Urinary bladder (tissue), 4 donors: ENCODE measurements around the gene FHL5. TPM values are rescaled to one million over a fixed set of nuclear protein-coding genes. Genes with fewer than 3 reads are reported as not detected.
"Not testable (repeated sequence)": the region's sequence is repeated elsewhere in the genome, so short reads cannot be mapped to it uniquely, and the experiment has no call there.

ENCODE experiments used
- DNase-seq: peaks from one replicate; pipeline ENCODE4 v3.0.0-alpha.2; 2015; ENCODE audit errors: extremely low spot score
- H3K27ac ChIP-seq: one replicate; pipeline ENCODE4 v1.5.1; 2013; ENCODE audit warnings: low read depth, mild to moderate bottlenecking, moderate library complexity
- H3K36me3 ChIP-seq: one replicate; pipeline ENCODE4 v1.6.1; 2013; ENCODE audit warnings: mild to moderate bottlenecking, moderate library complexity; ENCODE audit not compliant: insufficient read depth
- H3K4me1 ChIP-seq: one replicate; pipeline ENCODE4 v1.6.1; 2013; ENCODE audit warnings: mild to moderate bottlenecking, moderate library complexity; ENCODE audit not compliant: insufficient read depth
- H3K4me3 ChIP-seq: one replicate; pipeline ENCODE4 v1.5.1; 2013; ENCODE audit warnings: low read depth, low read length
- WGBS: extraction: QIAGEN DNeasy Blood & Tissue Kit; methylation state at CpG from one replicate; pipeline ENCODE4 v1.1.7; 2013; 5-methylcytosine and 5-hydroxymethylcytosine counted together
- polyA plus RNA-seq: library from polyadenylated mRNA; stranded (reverse); fragments of 200-250 nt; gene quantifications from one replicate; pipeline ENCODE4 v1.2.3, GENCODE V29; 2013
- total RNA-seq: library from RNA; depleted of rRNA; stranded (reverse); fragments of >200 nt; gene quantifications from one replicate; pipeline ENCODE4 v1.2.3, GENCODE V29; 2014
- donor health status: healthy with polysubstance abuse.
- donor health status: healthy.

The FHL5 gene
- total RNA-seq (3.0 TPM), polyA plus RNA-seq (12.8 TPM)

- Histone ChIP-seq H3K4me3 (peak within 1 kb of the TSS; percentile 3), H3K36me3 (no peaks in the 10 kb centered on the region), H3K27ac (no peak within 1 kb of the TSS), H3K4me1 (no peaks in the 10 kb centered on the region)
- WGBS, result 14% methylated on average over 3 of the region's 3 CpGs
- no peak for DNase-seq
Observed at GRCh38 chr6:96562886-96563285, at the start of gene FHL5. FHL5 (plus strand) TSS chr6:96563128; CDS start chr6:96603614, 40,486 bp downstream.

DNA sequence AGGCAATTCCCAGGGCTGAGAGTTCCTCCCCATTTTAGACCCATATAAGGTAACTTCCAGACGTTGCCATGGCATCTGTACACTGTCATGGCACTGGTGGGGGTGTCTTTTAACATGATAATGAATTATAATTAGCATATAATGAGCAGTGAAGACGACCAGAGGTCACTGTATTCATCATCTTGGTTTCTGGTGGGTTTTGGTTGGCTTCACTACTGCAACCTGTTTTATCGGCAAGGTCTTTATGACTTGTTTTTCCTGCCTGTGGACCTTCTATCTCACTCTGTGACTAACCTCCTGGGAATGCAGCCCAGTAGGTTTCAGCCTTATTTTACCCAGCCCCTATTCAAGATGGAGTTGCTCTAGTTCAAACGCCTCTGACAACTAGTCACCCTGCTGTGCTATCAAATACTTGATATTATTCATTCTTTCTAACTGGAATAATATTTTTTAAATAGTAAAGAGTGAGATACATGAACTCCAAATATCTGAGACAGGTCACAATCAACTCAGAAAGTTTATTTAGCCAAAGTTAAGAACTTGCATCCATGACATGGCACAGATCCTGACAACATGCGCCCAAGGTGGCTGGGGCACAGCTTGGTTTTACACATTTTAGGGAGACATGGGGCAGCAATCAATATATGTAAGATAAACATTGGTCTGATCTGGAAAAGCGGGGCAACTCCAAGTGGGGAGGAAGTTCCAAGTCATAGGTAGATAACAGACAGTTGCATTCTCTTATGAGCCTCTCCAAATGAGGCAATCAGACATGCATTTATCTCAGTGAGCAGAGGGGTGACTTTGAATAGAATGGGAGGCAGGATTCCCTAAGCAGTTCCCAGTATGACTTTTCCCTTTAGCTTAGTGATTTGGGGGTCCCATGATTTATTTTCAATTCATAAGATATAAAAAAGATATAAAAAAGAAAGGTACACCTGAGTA is 42.5 kb upstream of the FHL5 start:
- no peaks in the 10 kb centered on the region for H3K4me1 ChIP-seq
- H3K4me3 ChIP-seq, result peak overlapping the region; percentile 70
- no peaks in the 10 kb centered on the region for H3K36me3 ChIP-seq
- 51% methylated on average over 6 of the region's 6 CpGs for WGBS
- peak; percentile 56 for DNase-seq
- H3K27ac ChIP-seq, result peak overlapping the region; percentile 56

DNA sequence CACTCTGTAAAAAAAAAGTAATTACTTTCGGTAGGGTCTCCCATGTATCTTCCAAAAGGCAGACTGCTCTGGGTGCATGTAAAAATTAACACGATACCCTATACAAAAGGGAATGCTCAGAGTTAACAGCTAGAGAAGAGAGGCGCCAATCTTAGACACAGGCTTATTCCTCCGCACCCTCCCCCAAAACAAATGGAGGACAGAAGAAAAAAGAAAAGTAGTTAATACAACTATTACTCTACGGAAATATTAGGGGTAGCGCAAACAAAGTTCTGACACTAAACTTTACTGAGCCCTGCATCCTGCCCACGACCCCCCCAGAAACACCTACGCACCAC is 41.7 kb upstream of the FHL5 start:
- peak overlapping the region; percentile 70 for H3K4me3 ChIP-seq

DNA sequence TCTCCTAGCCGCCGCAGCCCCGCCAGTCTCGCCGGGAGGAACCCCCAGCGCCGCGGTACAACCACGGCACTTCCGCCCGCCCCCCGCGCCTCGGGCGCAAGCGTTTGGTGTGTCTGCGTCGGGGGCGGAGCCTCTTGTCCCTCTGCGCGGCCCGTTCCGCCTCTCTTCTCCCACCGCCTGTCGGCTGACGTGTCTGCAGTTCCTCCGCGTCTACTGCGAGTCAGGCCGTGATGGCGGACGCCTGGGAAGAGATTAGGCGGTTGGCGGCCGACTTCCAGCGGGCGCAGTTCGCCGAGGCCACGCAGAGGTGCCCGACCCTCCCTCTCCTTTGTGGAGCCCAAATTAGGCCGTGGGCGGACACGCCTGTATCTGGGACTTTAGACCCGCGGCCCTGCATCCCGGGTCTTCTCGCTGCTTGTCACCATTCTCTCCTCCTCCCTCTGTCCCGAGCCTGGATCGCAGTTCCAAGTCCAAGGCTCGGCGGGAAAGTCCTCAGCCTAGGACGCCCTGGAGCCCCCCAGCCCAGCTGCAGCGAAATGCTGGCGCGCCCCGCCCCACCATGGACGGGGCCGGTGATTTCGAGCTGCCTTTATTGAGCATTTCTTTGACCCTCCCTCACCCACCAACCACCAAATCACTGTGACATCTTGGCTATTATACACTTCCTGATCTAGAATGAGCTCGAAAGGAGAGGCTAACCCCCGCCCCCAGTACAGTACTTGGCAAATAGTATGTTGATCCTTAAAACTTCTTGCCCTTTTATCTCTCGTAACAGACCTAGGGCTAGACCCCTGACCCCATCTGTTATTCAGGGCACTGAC is 41.1 kb upstream of the FHL5 start, which contains the start of gene UFL1:
TSS of gene UFL1 (plus strand) at position 163 of the 821 bp plus-strand sequence. CDS start at position 231, 68 bp downstream.
- DNase-seq, result peak; percentile 87
- WGBS, result under 1% methylated on average over 63 of the region's 63 CpGs
- peaks cover 2% of the 10 kb centered on the region for H3K36me3 ChIP-seq
- peak within 1 kb of the TSS; percentile 70 for H3K4me3 ChIP-seq
- H3K27ac ChIP-seq, result peak within 1 kb of the TSS; percentile 96
- no peaks in the 10 kb centered on the region for H3K4me1 ChIP-seq

More for the DNA sequence above, 41.7 kb upstream of the FHL5 start:
- DNase-seq, result peak; percentile 28
- 0% methylated on average over 8 of the region's 8 CpGs for WGBS
- Histone ChIP-seq H3K4me1 (no peaks in the 10 kb centered on the region), H3K36me3 (peaks cover 2% of the 10 kb centered on the region), H3K27ac (peak overlapping the region; percentile 31)

DNA sequence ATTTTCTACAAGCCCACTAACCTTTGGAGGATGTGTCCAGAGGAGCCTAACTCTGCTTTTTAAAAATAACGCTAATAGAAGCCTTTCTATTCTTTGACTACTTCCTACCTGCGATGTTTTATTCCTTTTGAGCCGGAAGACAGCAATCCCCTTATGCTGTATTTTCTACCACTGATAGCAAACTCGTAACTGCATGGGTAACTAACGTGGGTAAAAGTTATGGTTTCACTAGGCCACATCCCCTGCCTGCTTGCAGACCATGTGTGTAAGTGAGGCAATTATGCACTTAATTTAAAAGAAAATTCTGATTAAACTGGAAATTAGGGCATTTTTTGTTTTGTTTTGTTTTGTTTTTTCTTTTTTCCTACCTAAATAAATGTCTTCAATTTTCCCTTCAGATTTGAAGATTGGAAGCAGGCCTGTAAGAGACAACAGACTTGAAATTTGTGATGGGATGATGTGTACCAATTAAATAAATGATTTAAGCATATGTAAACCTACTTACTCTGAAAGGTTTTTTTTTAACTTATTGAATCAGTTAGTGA is 40.4 kb upstream of the FHL5 start:
- Histone ChIP-seq H3K4me3 (peak overlapping the region; percentile 70), H3K27ac (peak overlapping the region; percentile 96), H3K36me3 (peaks cover 2% of the 10 kb centered on the region), H3K4me1 (no peaks in the 10 kb centered on the region)
- DNase-seq, result no peak
- 2% methylated on average over 5 of the region's 5 CpGs for WGBS

- Histone ChIP-seq H3K4me3 (no peak overlapping the region), H3K36me3 (peaks cover 2% of the 10 kb centered on the region), H3K27ac (no peak overlapping the region), H3K4me1 (no peaks in the 10 kb centered on the region)
- WGBS, result 97% methylated on average over 3 of the region's 3 CpGs
- DNase-seq, result no peak
Observed at GRCh38 chr6:96528193-96528592, 34.7 kb upstream of the FHL5 start.

DNA sequence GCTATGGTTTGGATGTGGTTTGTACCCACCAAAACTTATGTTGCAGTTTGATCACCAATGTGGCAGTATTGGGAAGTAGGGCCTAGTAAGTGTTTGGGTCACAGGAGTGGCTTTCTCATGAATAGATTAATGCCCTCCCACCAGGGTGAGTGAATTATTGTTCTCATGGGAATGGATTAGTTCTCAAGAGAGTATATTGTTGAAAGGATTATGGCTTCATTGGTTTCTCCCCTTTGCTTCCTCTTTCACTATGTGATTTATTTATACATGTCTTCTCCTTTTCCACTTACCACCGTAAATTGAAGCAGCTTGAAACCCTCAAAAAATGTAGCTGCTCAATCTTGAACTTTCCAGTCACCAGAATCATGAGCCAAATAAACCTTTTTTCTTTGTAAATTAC is 30.5 kb upstream of the FHL5 start:
- 55% methylated on average over 1 of the region's 1 CpG for WGBS
- no peak for DNase-seq
- no peaks in the 10 kb centered on the region for H3K36me3 ChIP-seq

GRCh38 chr6:96537726-96538125 is 25.2 kb upstream of the FHL5 start:
- Histone ChIP-seq H3K4me3 (no peak overlapping the region), H3K4me1 (no peaks in the 10 kb centered on the region), H3K27ac (no peak overlapping the region), H3K36me3 (no peaks in the 10 kb centered on the region)
- DNase-seq, result no peak
- WGBS, result 47% methylated on average over 5 of the region's 5 CpGs

More for the DNA sequence above, 30.5 kb upstream of the FHL5 start:
- H3K27ac ChIP-seq, result no peak overlapping the region
- H3K4me3 ChIP-seq, result no peak overlapping the region
- H3K4me1 ChIP-seq, result no peaks in the 10 kb centered on the region

- Histone ChIP-seq H3K36me3 (no peaks in the 10 kb centered on the region), H3K27ac (no peak overlapping the region)
- no peak for DNase-seq
Observed at GRCh38 chr6:96542702-96543101, 20.2 kb upstream of the FHL5 start.

DNA sequence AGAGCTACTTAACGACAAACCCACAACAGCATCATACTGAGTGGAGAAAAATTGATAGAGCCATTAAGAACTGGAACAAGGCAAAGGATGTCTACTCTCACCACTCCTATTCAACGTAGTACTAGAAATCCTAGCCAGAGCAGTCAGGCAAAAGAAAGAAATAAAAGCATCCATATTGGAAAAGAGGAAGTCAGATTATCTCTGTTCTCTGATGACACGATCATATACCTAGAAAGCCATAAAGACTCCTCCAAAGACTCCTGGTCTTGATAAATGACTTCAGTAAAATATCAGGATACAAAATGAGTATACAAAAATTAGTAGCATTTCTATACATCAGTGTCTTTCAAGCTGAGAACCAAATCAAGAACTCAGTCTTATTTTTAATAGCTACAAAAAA is 17.0 kb upstream of the FHL5 start:
- H3K4me1 ChIP-seq, result no peaks in the 10 kb centered on the region
- H3K27ac ChIP-seq, result no peak overlapping the region
- no peak overlapping the region for H3K4me3 ChIP-seq
- DNase-seq, result no peak
- 95% methylated on average over 3 of the region's 3 CpGs for WGBS
- H3K36me3 ChIP-seq, result no peaks in the 10 kb centered on the region

More at GRCh38 chr6:96542702-96543101, 20.2 kb upstream of the FHL5 start:
- Histone ChIP-seq H3K4me1 (no peaks in the 10 kb centered on the region), H3K4me3 (no peak overlapping the region)

DNA sequence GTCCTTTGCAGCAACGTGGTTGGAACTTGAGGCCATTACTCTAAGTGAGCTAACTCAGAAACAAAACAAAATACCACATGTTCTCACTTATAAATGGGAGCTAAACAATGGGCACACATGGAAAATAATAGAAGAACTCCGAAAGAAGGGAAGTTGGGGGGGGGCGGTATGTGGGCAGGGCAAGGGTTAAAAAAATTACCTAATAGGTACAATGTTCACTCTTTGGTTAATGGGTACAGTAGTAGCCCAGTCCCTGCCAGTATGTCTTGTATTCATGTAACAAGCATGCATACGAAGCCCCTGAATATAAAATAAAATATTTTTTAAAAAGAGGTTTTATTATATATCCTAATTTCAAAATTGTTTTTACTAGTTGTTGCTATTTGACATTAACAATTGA is 15.3 kb upstream of the FHL5 start:
- 95% methylated on average over 4 of the region's 4 CpGs for WGBS
- no peaks in the 10 kb centered on the region for H3K4me1 ChIP-seq
- no peaks in the 10 kb centered on the region for H3K36me3 ChIP-seq
- no peak overlapping the region for H3K4me3 ChIP-seq
- DNase-seq, result no peak
- no peak overlapping the region for H3K27ac ChIP-seq

- WGBS, result 94% methylated on average over 4 of the region's 4 CpGs
- no peak overlapping the region for H3K4me3 ChIP-seq
- no peaks in the 10 kb centered on the region for H3K36me3 ChIP-seq
Observed at GRCh38 chr6:96554558-96554957, 8.4 kb upstream of the FHL5 start.

DNA sequence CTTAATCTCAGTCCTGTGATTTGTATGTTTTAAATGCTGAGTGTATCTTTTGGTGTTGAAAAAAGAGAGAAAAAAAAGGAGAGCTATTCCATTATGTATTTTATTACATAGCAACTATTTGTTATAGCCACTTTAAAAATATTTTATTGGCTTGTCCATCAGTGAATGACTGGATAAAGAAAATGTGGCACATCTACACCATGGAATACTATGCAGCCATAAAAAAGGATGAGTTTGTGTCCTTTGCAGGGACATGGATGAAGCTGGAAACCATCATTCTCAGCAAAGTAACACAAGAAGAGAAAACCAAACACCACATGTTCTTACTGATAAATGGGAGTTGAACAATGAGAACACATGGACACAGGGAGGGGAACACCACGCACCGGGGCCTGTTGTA is 3.2 kb upstream of the FHL5 start:
- WGBS, result 97% methylated on average over 2 of the region's 2 CpGs
- H3K36me3 ChIP-seq, H3K27ac ChIP-seq, H3K4me3 ChIP-seq, H3K4me1 ChIP-seq, DNase-seq: not testable (repeated sequence)

More at GRCh38 chr6:96554558-96554957, 8.4 kb upstream of the FHL5 start:
- DNase-seq, result no peak
- Histone ChIP-seq H3K27ac (no peak overlapping the region), H3K4me1 (no peaks in the 10 kb centered on the region)
